Activated CD8-positive, alpha-beta memory T cell treated with anti-CD3 and anti-CD28 coated beads for 36 hours (primary cell): Measurements from ENCODE around the gene KAT6B. TPM values are rescaled to one million over a fixed set of nuclear protein-coding genes. Genes with fewer than 3 reads are reported as not detected.
"Not testable (repeated sequence)": the region's sequence is repeated elsewhere in the genome, so short reads cannot be mapped to it uniquely, and the experiment has no call there.

Experiments
- CTCF ChIA-PET: fragments of 350-600 bp; sonication (Branson Sonifier 250); formaldehyde crosslinking; loops from one replicate; lab custom pipeline; 2021; ENCODE audit warnings: antibody characterized with exemption; lab: Charles Lee
- POLR2A ChIA-PET: fragments of 350-600 bp; sonication (Branson Sonifier 250); formaldehyde crosslinking; loops from one replicate; lab custom pipeline; 2021; ENCODE audit warnings: antibody characterized with exemption; lab: Charles Lee
- total RNA-seq, 2 experiments: library from RNA; stranded (reverse); gene quantifications; one replicate each; pipeline ENCODE4 v1.2.3, GENCODE V29; 2021

The KAT6B gene
- total RNA-seq, 2 experiments from 2014 or later, result 20.2 to 20.8 TPM

DNA sequence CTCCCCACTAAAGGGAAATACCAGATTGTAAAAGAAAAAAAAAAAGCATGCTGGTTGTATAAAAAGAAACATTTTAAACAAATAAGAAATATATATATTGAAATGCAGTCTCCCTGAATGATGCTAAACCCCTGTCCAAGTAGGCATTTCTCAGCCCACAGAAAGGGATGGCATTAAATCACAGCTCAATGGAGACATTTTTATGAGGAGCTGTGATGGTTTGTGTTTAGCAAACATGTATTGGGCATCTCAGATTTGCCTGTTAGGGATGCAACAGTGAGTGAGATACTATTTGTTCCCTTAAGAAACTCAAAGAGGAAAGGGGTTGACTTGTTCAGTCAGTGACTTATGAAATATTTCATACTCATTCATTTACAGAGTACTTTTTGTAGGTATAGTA lies 51.5 kb downstream of the KAT6B start:
- CTCF ChIA-PET, result no interaction called here

DNA sequence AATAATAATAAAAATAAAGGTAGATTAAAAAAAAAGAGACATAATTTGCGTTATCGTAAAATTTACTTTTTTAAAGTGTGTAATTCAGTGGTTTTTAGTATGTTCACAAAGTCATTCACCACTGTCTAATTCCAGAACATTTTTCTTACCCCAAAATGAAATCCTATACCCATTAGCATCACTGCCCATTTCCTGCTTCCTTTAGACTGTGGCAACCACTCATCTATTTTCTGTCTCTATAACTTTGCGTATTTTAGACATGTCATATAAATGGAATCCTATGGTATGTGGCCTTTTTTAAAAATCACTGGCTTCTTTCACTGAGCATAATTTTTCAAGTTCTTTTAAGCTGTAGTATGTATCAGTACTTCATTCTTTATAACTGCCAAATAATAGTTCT lies 53.6 kb downstream of the KAT6B start:
- CTCF ChIA-PET, result no interaction called here
- POLR2A ChIA-PET, result no interaction called here

More for the DNA sequence above, 51.5 kb downstream of the KAT6B start:
- POLR2A ChIA-PET, result no interaction called here

DNA sequence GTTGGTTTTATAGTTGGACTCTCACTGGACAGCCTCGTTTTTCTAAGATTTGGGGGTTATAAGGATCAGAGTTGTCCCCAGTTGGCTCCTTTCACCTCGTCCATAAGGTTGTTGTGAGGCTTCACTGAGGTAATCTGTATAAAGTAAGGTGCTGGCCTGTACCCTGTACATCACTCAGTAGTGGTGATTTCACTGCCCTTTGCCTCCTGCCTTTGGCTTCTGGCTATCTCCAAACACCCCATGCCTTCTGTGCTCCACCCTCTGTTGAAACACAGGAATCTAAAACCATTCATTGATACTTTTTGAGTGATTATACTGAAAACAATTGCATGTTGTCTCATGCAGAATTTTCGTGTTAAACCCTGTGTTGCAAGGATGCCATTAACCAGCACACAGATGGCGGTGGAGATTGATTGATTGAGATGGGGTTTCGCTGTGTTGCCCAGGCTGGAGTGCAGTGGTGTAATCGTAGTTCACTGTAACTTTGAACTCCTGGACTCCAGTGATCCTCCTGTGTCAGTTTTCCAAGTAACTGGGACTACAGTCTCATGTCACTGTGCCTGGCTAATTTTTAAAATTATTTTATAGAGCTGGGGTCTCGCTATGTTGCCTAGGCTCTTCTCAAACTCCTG lies 55.0 kb downstream of the KAT6B start:
- ChIA-PET CTCF (no interaction called here), POLR2A (no interaction called here)

DNA sequence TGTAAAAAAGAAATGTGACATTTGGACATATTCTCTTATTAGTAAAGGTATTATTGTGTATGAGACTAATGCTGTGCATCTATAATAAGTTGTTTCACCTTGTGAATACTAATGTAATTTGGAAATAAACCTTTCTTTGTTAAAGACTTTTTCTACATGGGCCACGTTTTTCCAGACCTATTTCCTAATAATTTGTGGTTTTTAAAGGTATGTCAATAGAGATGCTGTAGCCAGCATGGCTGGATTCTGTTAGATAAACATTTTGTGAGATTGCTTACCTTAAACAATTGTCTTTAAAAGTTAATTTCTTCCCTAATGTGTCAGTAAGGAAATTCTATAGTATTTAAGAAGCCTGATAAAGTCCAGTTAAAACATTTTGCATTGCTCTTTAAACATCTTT lies 56.0 kb downstream of the KAT6B start:
- POLR2A ChIA-PET, result no interaction called here
- CTCF ChIA-PET, result no interaction called here

DNA sequence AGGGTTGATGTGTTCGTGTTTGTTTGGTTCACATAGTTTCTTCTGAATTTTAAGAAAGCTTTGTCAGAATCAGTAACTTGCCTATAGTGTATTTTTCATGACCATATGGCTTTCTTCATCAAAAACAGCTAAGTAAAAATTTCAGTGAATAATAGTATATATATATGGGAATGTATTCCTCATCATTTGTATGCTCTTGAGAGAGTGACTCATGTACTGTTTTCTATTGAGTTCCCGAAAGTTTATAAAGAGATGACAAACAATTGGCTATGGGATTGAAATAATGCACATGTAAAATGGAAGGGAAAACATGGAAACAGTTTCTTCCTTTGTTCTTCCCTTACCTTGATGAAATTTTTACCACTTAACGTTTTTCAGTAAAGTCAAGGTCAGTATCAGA lies 56.4 kb downstream of the KAT6B start:
- POLR2A ChIA-PET, result no interaction called here
- CTCF ChIA-PET, result no interaction called here

DNA sequence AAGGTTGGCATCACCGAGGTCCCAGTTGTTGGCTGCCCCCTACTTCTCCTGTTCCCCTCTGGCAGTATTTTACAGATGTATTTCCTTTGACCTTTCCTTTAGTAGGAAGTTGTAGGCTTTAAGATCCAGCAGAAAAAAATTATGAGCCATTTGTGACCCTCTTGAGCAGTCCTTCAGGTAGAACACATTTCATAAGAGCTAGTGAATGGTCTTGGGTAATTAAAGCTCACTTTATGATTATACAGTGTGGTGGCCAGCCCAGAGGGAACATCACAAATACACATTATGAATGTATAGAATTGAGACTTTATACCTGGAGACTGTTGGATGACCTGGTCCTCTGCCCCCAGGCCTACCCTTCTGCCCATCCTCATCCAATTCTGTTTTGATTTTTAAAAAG lies 57.0 kb downstream of the KAT6B start:
- CTCF ChIA-PET, result no interaction called here
- POLR2A ChIA-PET, result no interaction called here

DNA sequence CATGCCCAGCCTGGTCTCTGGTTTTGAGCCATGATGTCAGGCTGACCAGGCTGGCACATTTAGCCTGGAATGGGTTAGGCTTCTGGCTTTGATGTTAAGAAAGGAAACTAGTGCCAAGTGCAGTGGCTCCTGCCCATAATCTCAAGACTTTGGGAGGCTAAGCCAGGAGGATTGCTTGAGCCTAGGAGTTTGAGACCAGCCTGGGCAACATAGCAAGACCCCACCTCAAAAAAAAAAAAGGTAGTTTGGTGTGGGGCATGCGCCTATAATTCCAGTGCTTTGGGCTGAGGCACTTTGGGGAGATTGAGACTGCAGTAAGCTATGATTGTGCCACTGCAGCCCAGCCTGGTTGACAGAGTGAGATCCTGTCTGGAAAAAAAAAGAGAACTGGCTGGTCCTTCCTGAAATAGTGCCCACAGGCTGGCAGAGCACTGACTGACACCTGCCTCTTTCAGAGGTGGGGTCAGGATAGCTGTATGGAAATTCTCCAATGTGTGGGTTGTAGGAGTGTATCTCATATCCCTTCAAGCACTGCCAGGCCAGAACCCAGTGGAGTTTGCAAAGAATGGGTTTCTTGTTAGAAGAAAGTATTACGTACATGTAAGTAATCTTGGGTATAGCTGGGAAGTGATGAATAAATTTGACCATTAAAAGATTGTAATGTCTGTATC lies 61.3 kb downstream of the KAT6B start:
- POLR2A ChIA-PET, result no interaction called here

DNA sequence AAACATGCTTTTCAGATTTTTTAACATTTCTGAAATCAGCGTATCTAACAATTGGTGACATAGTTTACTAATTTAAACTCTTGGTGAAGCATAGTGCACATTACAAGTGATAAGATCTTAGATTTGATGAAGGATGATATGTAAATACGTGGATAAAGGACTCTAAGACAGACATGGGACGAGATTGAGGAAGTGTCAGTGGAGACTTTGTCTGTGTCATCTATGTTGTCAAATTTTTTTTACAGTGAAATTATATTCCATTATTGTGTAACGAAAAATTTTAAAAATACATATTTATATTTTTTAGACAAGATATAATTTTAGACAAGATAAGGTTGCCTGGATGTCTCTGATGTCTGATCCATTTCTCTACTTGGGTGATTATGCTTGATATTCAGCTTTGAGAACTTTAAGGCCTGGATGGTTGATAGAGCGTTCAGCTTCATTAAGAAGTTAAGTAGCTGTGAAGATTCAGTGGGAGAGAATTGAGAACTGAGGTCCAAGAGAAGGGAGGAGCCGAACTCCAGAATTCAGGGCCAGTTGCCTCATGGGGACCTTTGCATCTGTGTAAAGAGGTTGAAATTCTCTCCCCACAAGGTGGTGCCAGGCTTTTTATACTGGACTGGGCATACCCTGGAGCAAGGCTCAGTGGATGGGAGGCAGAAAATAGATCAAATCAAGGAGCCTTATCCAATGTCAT lies 62.7 kb downstream of the KAT6B start:
- ChIA-PET POLR2A (interaction anchor here (0.9 kb wide), 1 partner anchor 9 kb away, joined by 3 read pairs; no protein-coding TSS in a partner anchor), CTCF (no interaction called here)

More for the DNA sequence above, 61.3 kb downstream of the KAT6B start:
- CTCF ChIA-PET, result no interaction called here

DNA sequence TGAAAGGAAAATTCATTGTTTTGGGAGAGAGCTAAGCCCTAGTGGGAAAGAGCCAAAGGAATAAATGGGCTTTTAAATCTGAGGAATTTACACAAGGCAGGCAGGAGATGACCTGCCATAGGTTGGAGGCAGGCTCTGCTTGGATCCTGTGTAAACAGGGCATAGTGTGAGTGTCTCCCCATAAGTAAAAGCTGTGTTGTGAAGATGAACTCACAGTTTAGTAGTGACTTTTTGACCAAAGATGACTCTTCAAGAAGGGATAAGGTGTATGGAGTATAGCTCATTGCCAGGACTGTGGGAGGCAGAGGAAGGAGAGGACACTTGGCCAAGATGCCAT lies 63.2 kb downstream of the KAT6B start:
- ChIA-PET POLR2A (interaction anchor here (0.9 kb wide), 1 partner anchor 8 kb away, joined by 3 read pairs; no protein-coding TSS in a partner anchor), CTCF (no interaction called here)

DNA sequence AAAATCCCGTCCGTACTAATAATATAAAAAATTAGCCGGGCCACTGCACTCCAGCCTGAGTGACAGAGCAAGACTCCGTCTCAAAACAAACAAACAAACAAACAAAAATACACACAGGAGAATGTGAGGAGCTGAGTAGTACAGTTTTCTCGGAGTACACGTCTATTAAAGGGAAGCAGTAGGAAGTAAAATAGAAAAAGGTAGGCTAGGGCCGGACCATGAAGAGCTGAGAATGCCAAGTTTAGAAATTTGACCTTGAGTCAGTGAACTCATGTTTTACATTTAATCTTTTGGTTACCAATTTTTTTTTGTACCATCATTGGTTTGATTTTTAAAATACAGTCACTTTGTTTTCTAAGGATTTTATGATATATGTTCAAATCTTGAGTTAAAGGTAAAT lies 64.1 kb downstream of the KAT6B start:
- POLR2A ChIA-PET, result interaction anchor here (0.7 kb wide), 1 partner anchor 108 kb away, joined by 3 read pairs; no protein-coding TSS in a partner anchor
- CTCF ChIA-PET, result no interaction called here

DNA sequence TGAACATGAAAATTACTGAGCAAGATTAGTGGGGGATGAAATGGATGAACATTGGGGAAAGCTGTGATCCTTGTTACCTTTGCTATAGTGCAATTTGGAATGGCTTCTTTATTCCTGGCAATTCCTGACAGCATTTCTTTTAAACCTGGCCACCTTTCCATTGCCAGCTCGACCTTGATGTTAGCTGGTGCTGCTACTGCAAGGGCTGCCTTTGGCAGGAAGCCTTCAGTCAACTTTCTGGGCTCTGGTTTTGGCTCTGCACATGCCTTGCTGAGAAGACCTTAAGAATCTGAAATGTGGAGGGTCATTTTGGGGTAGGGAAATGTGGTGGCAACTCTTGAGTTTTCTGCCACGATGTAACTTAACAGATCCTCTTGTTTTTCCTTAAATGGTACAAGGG lies 64.7 kb downstream of the KAT6B start:
- ChIA-PET CTCF (no interaction called here), POLR2A (interaction anchor here (0.7 kb wide), 1 partner anchor 108 kb away, joined by 3 read pairs; no protein-coding TSS in a partner anchor)

DNA sequence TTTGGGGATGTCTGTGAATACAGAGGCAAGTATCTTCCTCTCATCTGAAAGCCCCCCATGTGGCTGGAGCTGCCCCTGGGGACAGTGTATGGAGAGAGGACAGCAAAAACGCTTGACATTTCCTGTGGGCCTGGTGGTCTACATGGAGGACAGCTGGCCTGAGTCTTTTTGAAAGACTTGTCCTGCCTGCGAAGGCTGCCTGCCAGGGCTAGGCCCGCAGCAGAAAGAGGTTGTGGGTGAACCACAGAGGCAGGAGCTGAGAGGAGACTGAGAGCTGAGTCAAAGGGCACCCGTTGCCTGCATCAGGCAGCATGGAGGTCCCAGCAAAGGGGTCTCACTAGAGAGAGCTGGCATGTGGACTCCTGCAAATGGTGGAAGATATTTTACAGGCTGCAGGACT lies 66.4 kb downstream of the KAT6B start:
- ChIA-PET CTCF (no interaction called here), POLR2A (no interaction called here)

DNA sequence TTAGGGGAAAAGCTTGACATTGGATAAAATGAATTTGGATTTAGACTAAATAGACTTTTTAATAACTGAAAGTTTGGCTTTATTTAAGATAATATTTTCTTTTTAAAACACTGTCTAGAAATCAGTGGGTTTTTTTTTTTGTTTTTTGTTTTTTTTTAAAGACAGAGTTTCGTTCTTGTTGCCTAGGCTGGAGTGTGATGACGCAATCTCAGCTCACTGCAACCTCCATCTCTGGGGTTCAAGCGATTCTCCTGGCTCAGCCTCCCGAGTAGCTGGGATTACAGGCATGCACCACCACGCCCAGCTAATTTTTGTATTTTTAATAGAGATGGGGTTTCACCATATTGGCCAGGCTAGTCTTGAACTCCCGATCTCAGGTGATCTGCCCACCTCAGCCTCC lies 66.9 kb downstream of the KAT6B start:
- CTCF ChIA-PET, POLR2A ChIA-PET: not testable (repeated sequence)

DNA sequence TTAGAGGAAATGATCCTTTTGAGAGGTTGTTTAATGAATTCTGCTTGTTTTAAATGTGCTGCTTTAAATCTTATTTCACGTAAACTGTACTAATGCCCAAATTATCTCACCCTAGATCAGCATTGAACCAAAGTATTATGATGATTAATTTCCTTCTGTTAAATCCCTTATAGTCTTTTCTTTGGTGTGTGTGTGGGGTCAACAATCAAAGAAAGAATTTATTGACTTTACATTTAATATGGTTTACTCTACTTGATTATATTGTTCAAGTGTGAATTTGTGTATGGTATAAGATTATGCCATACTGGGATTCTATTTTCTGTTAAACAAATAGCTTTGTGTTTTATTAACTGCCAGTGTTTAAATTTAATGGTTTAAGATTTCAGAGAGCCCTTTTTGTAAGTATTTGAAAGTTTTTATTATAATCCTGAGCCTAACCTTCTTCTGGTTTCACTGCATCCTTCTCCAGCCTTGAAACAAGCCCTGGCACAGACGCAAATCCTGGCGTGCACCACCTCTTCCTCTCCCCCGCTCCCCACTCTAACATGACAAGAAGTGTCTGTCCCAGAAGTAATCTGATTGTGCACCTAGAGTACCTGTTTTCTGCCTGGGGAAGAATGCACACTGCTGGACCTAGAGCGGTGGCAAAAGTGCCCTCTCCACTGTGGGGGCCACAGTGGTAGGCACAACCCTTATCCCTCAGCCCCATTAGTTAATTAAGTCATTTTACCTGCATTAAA lies 70.6 kb downstream of the KAT6B start:
- POLR2A ChIA-PET, result no interaction called here
- CTCF ChIA-PET, result no interaction called here

DNA sequence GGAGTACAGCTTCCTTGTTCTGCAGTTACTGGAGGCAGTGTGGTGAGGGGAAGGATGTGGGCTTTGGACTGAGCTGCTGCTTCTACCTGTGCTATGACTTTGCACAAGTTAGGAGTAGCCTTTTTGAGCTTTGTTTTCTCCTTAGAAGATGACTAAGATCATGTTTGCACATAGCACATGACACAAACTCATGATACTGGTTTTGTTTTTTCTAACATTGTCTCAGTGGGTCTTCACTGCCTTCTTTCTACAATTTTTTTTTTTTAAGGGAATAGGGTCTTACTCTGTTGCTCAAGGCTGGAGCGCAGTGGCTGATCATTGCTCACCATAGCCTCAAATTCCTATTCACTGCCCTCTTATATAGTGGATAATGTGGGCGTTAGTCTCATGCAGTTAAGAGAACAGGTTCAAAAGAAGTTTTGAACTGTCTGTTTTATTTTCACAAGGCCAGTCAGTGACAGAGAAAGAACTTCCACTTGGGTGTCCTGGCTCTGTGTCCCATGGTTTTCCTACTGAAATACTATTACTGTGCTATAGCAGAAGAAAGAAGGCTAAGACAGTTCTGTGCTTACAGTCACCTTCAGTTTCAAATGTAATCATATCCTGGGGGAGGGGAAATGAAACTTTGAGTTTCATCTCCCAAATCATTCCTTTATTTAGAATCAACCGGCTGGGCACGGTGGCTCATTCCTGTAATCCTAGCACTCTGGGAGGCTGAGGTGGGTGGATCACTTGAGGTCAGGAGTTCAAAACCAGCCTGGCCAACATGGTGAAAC lies 72.0 kb downstream of the KAT6B start:
- ChIA-PET CTCF (no interaction called here), POLR2A (interaction anchor here (0.5 to 1.1 kb wide), 2 partner anchors 9 to 104 kb away, joined by 3 to 6 read pairs; no protein-coding TSS in a partner anchor)

DNA sequence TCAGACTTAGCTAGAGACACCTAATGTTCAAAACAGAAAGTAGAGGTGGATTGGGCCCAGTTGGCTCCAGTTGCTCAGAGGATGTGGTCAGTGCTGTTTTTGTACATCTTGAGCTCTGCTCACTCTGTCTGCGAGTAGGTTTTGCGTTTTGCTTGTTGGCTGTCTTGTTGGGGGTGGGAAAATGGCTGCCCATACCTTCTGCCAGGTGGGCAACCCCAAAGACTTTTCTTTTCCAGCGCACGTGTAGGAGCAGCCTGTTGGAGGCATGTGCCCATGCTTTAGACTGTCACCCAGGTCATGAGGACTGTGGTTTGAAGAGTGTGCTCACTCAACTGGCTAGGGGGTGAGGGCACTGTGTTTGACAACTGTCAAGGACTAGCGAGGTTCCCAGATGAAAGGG lies 73.9 kb downstream of the KAT6B start:
- POLR2A ChIA-PET, result no interaction called here
- CTCF ChIA-PET, result no interaction called here

DNA sequence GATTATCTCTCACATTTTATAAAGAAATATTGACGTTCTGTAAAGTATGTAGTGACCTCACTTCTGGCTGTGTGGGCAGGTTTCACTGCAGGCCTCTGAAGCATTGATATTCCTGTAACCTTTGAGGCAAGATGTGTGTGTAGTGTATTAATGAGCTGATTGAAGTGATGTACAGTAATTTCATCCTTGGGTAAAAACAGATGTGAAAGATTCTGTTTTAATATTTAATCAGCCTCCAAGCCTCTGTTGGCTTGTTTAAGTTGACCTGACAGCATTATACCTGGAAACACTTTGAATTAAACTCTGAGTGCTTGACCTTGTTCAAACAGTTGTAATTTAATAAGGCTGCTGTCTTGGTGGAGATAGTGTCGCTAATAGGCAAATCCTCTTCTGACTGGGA lies 74.9 kb downstream of the KAT6B start:
- ChIA-PET POLR2A (no interaction called here), CTCF (no interaction called here)

DNA sequence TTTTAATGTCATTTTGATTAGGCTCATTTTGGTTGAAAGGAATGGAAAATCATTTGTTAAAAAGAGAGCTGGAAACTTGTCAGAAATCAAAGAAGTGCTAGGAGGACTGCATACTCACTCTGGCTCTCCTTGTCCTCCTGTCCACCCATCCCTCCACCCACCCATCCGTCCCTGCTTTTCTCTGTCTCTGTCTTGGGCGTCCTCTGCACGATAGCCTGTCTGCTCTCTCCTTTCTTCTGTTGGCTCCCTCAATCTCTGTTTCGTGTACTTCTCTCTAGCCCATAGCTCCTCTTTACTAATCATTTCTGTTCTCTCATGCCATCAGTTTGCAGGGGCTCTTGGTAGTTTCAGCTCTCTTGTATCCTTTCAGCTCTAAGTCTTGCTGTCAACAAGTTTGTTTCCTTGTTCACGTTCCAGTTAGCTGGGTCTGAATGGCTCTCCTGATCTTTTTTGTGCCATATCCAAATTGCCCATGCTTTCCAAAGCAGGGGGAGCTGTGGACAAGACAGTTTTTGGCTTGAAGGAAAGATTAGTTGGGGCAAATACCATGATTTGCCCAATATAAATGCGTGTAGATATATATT lies 75.6 kb downstream of the KAT6B start:
- ChIA-PET POLR2A (no interaction called here), CTCF (no interaction called here)

DNA sequence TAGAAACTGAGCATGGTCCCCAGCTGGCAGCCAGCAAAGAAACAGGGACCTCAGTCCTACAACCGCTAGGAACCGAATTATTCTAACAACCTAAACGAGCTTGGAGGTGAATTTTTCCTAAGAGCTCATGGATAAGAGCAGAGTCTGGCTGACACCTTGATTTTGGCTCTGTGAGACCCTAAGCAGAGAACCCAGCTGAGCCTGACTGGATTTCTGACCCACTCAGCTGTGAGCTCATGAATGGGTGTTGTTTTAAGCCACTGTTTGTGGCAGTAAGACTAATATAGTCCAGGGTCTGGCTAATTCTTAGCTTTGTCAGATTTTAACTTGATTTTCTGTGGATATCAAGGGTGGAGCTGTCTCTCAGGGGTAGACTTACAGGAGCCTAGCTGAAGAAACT lies 77.1 kb downstream of the KAT6B start:
- POLR2A ChIA-PET, result no interaction called here
- CTCF ChIA-PET, result no interaction called here
